GM18870 (cell line): ENCODE data around the gene CEP112.
"Not testable (repeated sequence)": the region's sequence is repeated elsewhere in the genome, so short reads cannot be mapped to it uniquely, and the experiment has no call there.

Experiments
- ATAC-seq: cut with Tn5 transposase; IDR thresholded peaks from one replicate; pipeline ENCODE4 v1.9.1; 2021; ENCODE audit warnings: moderate library complexity; ENCODE audit not compliant: unreplicated experiment

Gene CEP112

GRCh38 chr17:65745241-65745640, 446.7 kb downstream of the CEP112 start:
- no peak for ATAC-seq

- ATAC-seq, result no peak
These were observed 448.7 kb downstream of the CEP112 start for GRCh38 chr17:65743308-65743655.

- no peak for ATAC-seq
These were observed 449.3 kb downstream of the CEP112 start for GRCh38 chr17:65742403-65743307.

GRCh38 chr17:65741710-65742109, 450.2 kb downstream of the CEP112 start:
- ATAC-seq, result no peak

- ATAC-seq, result no peak
These were observed 452.9 kb downstream of the CEP112 start for GRCh38 chr17:65739034-65739433.

- ATAC-seq, result no peak
These were observed 454.5 kb downstream of the CEP112 start for GRCh38 chr17:65737451-65737850.

- no peak for ATAC-seq
These were observed 458.6 kb downstream of the CEP112 start for GRCh38 chr17:65733314-65733713.

GRCh38 chr17:65732667-65733066, 459.3 kb downstream of the CEP112 start:
- not testable (repeated sequence) for ATAC-seq

- no peak for ATAC-seq
These were observed 461.2 kb downstream of the CEP112 start for GRCh38 chr17:65730711-65731169.

GRCh38 chr17:65729207-65729606, 462.7 kb downstream of the CEP112 start:
- no peak for ATAC-seq

GRCh38 chr17:65727832-65728231, 464.1 kb downstream of the CEP112 start:
- ATAC-seq, result no peak

GRCh38 chr17:65727246-65727645, 464.7 kb downstream of the CEP112 start:
- no peak for ATAC-seq

- ATAC-seq, result no peak
These were observed 468.3 kb downstream of the CEP112 start for GRCh38 chr17:65723431-65724151.

- ATAC-seq, result no peak
These were observed 473.3 kb downstream of the CEP112 start for GRCh38 chr17:65718601-65719000.

GRCh38 chr17:65712383-65713267, 479.3 kb downstream of the CEP112 start:
- no peak for ATAC-seq

GRCh38 chr17:65711671-65712276, 480.2 kb downstream of the CEP112 start:
- ATAC-seq, result no peak

- no peak for ATAC-seq
These were observed 484.2 kb downstream of the CEP112 start for GRCh38 chr17:65707780-65708179.

- ATAC-seq, result no peak
These were observed 487.2 kb downstream of the CEP112 start for GRCh38 chr17:65704731-65705130.

- ATAC-seq, result no peak
These were observed 488.0 kb downstream of the CEP112 start for GRCh38 chr17:65703891-65704290.

- no peak for ATAC-seq
These were observed 492.5 kb downstream of the CEP112 start for GRCh38 chr17:65699459-65699858.
